ENCODE data around the gene NRP1.

GRCh38 chr10:33279276-33279675 is 55.2 kb downstream of the NRP1 start:
- no peak for TF ChIP-seq CTCF (IDR thresholded peaks at IDR 0.05 in 8 of 11, conservative IDR thresholded peaks at IDR 0.05 in 3 of 11)
- TF ChIP-seq POLR2A (IDR thresholded peaks at IDR 0.05), result no peak
- TF ChIP-seq POLR2AphosphoS5 (IDR thresholded peaks at IDR 0.05), result no peak

Measured in spleen (tissue), 7 donors.